ENCODE data around the gene POMP.
"Not testable (repeated sequence)": the region's sequence is repeated elsewhere in the genome, so short reads cannot be mapped to it uniquely, and the experiment has no call there.

Gene POMP

DNA sequence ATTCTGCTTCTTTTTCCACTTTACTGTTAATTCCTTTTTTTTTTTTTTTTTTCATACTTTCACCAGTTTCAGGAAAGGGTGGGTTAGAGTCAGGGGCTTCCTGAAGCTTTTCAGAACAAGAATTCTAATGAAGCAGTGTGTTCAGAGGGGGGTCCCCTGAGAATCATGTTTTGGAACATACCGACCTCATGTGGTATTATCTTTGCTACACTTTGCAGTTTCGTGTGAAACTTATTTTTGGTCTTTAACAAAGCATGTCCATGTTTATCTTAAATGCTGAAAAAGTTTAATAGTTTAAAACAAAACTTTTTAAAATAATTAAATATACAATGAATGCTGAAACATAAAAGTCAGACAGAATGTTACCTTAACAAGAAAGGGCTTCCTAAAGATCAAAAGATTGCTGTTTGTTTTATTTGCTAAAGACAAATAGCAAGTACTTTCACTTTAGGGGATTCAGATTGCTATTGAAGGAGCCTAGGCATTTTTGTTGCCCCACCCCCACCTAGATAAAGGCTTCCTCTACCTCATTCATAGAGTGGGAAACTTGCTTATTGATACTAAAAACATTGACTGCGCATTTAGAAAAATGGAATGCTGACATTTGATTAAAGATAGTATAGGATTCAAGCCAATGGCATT, 21.1 kb upstream of the POMP start:
- no peak for DNase-seq (ENCODE audit: low spot score)

DNA sequence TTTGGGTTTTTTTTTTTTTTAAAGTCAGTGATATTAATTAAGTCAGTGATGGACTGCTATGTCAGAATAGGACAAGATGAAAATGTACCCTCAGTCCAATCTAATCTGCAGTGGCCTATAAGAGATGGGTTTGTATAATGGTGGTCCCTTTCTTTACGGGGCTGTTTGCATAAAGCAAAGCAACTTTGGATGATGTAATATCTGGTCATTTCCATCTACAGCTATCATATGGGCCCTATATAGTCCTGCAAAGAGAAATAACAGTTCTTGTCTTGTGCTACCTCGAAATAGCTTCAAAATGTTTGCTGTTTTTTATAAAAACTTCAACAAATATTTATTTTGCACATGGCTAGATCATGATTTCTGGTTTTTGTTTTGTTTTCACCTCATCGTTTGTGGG, 20.2 kb upstream of the POMP start:
- DNase-seq (ENCODE audit: low spot score): no peak

DNA sequence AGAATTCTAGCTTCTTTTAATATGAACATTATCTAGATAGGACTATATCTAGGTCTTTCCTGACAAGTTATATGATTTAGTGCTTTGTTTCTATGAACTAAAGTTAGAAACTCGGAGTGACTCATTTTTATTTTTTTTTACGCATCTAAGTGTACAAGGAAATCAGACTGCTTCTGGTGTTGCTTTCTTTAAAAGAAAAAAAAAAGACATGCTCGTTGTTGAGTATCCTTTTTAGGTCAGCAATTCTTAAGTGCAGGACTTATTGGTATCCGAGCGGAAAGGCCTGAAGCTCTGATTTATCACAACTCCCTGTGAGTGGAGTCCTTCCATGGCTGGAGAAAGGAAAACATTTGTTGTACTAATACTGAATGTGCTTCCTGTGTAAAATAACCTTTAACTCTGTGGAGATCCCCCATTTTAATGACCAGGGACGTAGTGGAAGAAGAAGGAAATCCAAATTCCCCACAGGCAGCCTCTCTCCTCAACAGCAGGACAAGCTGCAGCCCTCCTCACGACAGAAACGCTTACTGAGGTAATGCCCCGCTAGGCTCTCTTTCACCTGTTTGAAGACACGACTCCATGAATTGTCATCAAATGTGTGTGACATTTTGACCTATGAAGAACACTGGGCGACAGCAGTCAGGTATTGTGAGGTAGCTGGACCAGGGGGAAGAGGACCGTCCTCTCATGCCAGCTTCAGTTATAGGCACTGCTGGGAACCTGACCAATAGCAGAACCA, 17.9 kb upstream of the POMP start:
- DNase-seq (ENCODE audit: low spot score): no peak

DNA sequence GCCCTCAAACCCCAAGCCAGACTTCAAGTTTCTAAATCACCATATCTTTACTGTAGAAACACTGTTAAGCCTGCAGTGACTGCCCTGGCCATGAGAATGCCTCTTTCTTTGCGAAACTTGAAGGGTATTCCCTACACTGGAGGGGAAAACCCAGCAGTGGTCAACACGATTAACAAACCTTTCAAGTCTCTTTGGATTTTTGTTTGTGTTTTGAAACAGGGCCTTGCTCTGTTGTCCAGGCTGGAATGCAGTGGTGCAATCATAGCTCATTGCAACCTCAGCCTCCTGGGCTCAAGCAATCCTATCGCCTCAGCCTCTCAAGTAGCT, 17.4 kb upstream of the POMP start:
- DNase-seq (ENCODE audit: low spot score): no peak

DNA sequence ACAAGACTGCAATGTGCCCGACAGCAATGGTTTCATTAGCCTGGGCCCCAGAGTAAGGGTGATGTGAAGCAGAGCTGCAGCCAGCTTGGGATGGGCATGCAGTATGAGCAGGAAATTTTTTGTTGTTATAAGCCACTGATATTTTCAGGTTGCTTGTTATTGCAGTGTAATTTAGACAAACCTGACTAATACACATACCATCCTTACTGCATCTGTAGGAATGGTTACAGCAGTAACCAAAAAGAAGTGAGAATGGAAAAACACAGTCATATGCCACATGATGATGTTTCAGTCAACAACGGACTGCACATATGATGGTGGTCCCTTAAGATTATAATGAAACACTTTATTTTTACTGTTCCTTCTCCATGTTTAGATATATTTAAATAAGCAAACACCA, 8.6 kb upstream of the POMP start:
- no peak for DNase-seq (ENCODE audit: low spot score)

DNA sequence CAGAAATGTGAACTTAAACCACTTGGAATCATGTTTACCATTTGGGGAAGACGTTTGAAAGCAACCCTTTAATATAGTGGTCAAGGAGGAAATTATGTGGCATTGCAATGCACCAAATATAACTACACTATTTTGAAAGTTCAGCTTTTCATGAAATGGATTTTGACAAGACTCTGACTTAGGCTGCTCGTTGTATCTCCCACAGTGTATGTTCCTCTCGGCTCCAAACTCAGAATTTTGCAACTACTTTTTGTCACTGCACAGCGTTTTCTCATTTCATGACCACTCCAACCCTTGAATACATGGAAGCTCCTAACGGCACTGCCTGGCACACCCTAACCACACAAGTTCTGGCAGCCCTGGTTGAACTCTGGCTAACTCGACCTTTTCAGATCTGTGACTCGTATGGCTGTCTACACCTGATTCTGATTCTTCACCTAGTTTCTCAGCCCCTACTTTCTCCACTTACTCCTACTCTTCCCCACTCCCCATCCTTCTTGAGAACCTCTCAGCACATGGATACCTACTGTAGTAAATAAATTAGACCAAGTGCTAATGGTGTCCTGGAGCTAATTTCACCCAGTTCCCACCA, 7.0 kb upstream of the POMP start:
- DNase-seq (ENCODE audit: low spot score): no peak

DNA sequence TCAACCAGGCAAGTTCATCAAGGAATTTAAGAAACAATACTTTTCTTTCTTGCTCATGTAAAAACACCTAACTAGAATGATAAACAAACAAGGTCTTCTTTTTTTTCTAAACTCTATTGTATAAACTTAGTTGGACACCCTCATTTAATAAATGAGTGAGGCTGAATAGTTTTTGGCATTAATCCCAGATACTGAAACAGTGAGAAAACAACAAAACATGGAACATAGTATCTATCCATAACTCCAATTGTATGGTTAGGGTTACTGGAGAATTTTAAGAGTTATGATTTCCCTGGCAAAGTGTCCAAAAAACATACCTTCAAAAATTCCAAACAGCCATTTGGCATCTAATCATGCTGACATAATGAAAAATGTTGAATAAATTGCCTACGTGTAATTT, 5.8 kb upstream of the POMP start:
- DNase-seq (ENCODE audit: low spot score): no peak

DNA sequence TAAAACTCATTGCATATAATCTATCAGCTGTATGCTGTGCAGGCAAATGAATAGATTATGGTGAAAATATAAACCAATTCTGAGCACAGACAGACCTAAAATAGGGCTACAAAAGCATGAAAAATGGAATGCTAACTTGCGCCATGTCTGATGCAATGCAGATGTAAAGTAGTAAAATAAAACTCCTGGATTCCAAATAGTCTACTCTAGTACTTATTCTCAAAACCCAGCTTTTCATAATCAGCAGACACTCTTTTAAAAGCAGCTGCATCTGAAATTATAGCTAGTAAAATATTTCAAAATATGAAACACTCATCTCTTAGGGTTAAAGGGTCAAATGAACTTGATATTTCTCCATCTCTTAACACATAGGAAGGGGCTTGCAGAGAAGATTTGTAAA, 4.7 kb upstream of the POMP start:
- no peak for DNase-seq (ENCODE audit: low spot score)

DNA sequence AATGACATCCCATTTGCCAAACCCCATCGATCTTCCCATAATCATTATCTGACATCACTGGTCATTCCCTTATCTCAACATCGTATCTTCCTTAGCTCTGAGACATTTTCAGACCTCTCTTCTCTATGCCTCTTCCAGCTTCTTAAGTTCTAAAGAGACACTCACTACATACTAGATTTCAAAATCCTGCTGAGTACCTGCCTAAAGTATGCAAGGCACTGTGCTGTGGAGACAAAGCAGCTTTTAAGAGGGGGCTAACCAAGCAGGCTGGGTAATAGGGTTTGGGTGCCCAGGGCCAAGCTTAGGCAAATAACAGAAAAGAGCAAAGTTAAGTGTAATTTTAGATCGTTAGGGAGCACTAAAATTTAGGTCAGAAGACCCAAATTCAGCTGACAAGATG, 3.4 kb upstream of the POMP start:
- DNase-seq (ENCODE audit: low spot score): no peak

DNA sequence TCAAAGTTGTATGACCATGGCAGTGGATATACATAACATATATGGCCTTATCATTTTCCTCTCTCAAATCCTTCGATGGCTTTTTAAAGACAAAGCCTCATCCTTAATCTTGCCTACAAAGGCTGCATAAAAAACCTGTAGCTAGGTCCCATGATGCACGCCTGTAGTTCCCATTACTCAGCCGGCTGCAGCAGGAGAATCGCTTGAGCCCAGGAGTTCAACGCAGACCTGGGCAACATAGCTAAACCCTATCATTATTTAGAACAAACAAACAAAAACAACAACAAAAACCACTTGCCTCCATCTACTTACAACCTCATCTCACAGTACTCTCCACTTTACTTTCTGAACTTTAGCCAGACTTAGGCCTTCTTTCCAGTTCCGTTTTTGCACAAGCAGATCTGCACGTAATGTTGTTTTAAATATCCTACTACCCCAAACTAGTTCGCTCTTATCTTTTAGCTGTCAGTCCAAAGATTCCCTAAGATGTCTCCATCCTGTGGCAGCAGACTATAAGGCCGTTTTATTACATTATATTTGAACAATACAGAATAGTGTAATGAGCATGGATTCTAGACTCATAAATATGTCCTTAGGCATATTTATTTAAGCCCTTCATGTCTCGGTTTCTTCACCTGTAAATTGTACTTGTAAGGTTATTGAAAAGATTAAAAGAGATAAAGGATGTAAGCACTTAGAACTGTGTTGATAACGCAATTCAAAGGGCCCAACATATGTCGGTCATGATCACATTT, 969 bp upstream of the POMP start:
- no peak for DNase-seq (ENCODE audit: low spot score)

DNA sequence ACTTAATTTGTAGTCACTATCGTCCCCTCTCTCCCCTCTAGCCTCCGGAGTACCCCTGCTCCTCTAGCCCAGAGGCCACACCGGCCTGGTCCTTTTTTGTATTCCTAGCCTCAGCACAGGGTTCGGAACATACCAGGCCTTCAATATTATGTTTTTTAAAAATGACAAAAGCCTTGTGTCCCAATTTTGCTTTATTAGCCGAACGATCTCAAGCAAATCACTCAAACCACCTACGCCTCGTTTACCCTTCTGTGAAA, 463 bp upstream of the POMP start:
- DNase-seq (ENCODE audit: low spot score): peak; percentile 39

DNA sequence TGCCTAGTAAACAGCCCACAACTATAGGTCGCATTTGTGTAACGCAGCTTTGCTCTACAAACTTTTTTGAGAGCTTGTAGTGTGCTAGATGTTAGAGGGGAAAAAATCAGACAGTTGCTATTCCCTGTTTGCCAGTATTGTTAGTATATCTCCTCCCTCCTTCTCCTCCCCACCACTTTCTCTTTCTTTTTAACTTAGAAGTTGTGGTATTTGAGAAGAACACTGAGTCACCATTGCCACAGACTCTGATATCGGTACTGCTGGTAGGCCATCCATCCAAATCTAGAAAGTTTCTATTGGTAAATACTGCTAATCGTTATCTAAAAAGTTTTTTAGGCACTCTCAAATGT, 666 bp downstream of the POMP start:
- no peak for DNase-seq (ENCODE audit: low spot score)

DNA sequence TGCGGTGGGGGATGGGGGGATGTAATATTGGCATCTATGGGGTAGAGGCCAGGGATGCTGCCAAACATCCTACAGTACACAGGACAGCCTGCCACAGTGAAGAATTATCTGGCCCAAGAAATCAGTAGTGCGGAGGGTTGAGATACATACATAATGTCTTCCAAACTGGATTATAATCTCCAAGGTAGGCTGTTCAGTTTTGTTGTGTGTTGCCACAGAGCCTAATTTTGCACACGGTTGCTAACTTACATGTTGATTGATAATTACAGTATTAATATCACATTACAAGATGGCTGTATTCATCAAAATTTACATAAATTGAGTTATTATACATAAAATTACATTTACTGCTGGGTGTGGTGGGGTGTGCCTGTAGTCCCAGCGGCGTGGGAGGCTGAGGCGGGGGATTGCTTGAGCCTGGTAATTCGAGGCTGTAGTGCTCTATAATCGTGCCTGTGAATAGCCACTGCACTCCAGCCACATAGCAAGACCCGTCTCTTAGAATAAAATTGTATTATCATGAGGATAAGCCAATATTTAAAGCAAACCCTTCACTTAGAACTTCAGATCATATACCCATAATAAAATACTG, 8.1 kb downstream of the POMP start:
- DNase-seq (ENCODE audit: low spot score): no peak

DNA sequence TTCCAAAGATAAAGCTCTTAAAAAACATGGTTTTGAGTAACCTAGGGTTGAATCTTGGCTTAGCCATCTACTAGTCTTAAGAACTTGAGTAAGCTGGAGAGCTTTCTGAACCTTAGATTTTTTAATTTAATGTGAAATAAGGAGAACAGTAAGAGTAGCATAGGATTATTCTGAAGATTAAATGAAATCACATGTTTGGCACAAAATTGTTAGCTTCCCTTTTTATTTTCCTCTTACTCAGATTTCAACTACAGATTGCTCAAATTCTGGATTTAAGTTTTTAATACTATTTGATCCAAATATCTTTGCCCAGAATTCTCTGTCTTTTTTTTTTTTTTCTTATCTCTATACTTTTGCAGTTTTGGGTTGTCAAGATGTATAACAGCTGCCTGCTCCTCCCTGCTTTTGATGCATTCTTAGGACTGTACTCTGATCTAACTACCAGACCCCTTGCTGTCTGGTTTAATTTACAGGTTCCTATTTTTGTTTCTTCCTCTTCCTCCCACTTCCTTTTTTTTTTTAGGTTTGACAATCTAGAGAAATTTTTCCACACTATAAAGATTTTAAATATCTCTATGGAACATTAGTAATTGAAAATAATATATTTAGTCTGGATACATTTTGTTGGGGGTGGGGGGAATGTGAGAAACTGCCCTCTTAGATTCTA, 12.3 kb downstream of the POMP start:
- no peak for DNase-seq (ENCODE audit: low spot score)

DNA sequence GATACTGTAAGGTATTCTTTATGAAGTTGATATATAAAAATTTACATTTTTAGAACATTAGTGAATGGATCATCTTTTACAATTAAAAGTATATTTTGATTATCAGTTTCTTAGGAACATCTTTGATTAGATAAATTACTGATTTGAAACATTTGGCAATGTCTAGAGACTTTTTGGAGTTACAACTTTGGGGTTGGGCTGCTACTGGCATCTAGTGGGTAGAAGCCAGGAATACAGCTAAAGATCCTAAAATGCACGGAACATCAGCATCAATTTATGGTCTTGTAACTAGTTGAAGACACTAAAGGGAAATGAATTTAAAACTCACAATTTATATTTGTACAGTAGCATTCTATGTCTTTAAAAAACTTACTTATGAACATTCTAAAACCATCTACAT, 19.9 kb downstream of the POMP start:
- no peak for DNase-seq (ENCODE audit: low spot score)

DNA sequence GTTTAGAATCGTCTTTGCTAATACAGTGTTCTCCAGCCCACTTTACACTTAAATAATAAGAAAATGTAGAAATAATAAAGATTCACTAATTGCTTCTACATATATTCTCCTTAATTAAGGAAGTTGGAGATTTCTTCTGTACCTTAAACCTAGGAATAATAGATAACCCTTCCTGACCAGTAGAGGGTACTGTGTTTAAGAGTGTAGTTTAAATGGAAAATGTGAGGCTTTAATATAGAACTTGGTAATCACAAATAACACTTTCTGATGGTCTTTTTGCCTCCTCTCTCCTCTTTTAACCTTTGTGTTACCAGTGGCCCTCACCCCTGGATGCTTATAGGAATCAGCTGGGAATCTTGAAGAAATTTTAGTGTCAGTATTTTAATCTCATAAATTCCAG, 20.7 kb downstream of the POMP start:
- no peak for DNase-seq (ENCODE audit: low spot score)

DNA sequence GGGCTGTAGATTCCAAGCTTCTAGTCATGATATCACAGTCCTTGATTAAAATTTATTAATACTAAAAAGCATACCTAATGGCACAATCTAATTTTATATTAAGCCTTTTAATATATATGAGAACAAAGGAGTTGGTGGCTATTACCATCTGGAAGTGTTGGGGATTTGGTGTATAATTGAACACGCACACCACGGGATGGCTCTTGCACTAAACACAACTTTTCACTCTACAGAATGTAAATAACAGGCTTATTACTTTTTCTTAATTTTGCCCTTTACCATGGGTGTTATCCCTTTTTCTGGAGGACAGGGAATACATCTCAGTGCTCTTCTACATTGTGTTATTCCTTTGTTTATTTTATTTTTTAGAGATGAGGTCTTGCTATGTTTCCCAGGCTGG, 21.6 kb downstream of the POMP start:
- no peak for DNase-seq (ENCODE audit: low spot score)

DNA sequence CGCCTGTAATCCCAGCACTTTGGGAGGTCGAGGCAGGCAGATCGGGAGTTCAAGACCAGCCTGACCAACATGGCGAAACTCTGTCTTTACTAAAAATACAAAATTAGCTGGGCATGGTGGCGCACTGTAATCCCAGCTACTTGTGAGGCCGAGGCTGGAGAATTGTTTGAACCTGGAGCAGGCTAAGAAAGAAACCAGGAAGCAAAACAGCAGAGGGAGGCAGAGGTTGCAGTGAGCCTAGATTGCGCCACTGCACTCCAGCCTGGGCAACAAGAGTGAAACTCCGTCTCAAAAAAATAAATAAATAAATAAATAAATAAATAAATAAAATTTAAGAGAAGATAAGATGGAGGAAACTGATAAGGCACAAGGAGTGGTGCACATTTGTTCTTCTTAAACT, 24.2 kb downstream of the POMP start:
- DNase-seq (ENCODE audit: low spot score): not testable (repeated sequence)

DNA sequence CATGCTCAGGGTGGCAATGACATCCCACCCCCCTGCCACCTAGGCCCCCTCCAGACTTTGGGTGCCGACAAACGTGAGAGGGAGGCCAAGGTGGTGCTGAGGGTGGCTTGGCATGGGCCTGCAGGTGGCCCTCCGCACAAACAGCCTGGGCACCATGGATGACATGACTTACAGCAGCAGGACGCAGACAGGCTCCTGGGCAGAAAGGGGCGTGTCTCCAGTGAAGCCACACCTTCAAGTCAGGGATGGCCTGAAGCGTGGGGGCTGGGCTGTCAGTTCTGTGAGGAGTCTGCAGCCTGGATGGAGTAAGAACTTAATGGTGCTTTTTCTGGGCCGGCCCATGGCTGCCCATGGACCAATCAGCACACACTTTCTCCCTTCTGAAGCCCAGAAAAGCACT, 25.3 kb downstream of the POMP start:
- DNase-seq (ENCODE audit: low spot score): no peak

DNA sequence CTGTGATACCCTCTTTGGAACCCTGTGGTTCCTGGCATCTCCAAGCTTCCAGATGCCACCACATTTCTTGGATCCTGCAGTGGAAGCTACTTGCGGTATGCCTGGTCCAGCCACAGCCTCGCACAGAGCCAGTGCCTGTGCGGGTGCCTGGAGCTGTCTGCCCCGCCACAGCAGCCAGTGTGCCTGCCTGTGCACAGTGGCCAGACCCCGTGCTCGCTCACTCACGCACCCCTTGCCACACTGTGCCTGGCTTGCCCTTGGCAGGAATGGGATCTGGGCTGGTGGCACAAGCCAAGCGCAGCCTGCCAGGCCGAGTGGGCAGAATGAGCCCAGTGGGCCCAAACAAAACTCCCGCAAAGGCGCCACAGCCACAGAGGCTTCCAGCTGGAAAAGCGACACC, 26.2 kb downstream of the POMP start:
- DNase-seq (ENCODE audit: low spot score): no peak

DNA sequence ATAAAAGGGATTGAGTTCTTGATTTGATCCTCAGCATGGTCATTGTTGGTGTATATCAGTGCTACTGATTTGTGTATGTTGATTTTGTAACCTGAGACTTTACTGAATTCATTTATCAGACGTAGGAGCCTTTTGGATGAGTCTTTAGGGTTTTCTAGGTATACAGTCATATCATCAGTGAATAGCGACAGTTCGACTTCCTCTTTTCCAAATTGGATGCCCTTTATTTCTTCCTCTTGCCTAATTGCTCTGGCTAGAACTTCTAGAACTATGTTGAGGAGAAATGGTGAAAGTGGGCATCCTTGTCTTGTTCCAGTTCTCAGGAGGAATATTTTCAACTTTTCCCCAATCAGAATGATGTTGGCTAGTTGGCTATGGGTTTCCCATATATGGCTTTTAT, 27.0 kb downstream of the POMP start:
- no peak for DNase-seq (ENCODE audit: low spot score)

DNA sequence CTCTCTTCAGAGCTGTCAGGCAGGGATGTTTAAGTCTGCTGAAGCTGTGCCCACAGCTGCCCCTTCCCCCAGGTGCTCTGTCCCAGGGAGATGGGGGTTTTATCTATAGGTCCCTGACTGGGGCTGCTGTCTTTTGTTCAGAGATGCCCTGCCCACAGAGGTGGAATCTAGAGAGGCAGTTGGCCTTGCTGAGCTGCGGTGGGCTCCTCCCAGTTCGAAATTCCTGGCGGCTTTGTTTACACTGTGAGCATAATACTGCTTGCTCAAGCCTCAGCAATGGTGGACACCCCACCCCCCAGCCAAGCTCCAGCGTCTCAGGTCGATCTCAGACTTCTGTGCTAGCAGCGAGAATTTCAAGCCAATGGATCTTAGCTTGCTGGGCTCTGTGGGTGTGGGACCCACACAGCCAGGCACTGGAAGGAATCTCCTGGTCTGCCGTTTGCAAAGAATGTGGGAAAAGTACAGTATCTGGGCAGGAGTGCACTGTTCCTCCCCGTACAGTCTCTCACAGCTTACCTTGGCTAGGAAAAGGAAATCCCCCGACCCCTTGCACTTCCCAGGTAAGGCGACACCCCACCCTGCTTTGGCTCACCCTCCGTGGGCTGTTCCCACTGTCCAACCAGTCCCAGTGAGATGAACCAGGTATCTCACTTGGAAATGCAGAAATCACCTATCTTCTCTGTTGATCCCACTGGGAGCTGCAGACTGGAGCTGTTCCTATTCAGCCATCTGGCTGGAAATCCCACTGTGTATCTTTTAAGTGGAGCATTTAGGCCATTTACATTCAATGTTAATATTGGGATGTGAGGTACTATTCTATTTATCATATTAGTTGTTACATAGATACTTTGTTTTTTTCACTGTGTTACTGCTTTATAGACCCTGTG, 34.9 kb downstream of the POMP start:
- DNase-seq (ENCODE audit: low spot score): not testable (repeated sequence)

Measured in D341Med (cell line).